ENCODE results near the gene NKX2-2. TPM values are rescaled to one million over a fixed set of nuclear protein-coding genes. Genes with fewer than 3 reads are reported as not detected.

The NKX2-2 gene
- total and polyA plus RNA-seq, 2 donors (not counting 1 experiment from before 2014, with no cell fraction given): not detected

- H3K4me2 ChIP-seq (ENCODE audit: extremely low read depth, insufficient read depth, low read length): no peak overlapping the region
- no peak overlapping the region for H3K27ac ChIP-seq (ENCODE audit: insufficient read depth, low read length)
- no peak overlapping the region for H3K4me3 ChIP-seq (replicated peaks in 1 of 4; ENCODE audit: control extremely low read depth in 1 of 4, insufficient read depth in 1 of 4, low read depth in 3 of 4, low read length in 4 of 4)
- H3K9me3 ChIP-seq (ENCODE audit: control insufficient read depth, insufficient read depth, low read depth, low read length): no peaks in the 10 kb centered on the region
- no peak for DNase-seq (ENCODE audit: low read depth in 2 of 2)
- no peaks in the 10 kb centered on the region for H3K36me3 ChIP-seq (ENCODE audit: control insufficient read depth, insufficient read depth, low read length)
- H3K27me3 ChIP-seq (ENCODE audit: control insufficient read depth, insufficient read depth, low read length): peaks cover 5% of the 10 kb centered on the region
- TF ChIP-seq CTCF (conservative IDR thresholded peaks at IDR 0.05 in 1 of 2, IDR thresholded peaks at IDR 0.05 in 1 of 2; ENCODE audit: low read depth in 1 of 2, low read length in 2 of 2) (no peak), EZH2 (IDR thresholded peaks at IDR 0.05; ENCODE audit: low read length, missing control alignments) (no peak)
- H3K9ac ChIP-seq (ENCODE audit: insufficient read depth, low read length): no peak overlapping the region
- H3K79me2 ChIP-seq (ENCODE audit: control insufficient read depth, insufficient read depth, low read length): no peaks in the 10 kb centered on the region
- H2AFZ ChIP-seq (ENCODE audit: low read length): no peak overlapping the region
- no peaks in the 10 kb centered on the region for H3K4me1 ChIP-seq (ENCODE audit: control insufficient read depth, extremely low read depth, insufficient read depth, low read length)
- H4K20me1 ChIP-seq (ENCODE audit: control insufficient read depth, extremely low read depth, insufficient read depth, low read length): no peaks in the 10 kb centered on the region
Measured at GRCh38 chr20:21528870-21529269, 15.0 kb upstream of the NKX2-2 start.

GRCh38 chr20:21527908-21528307, 14.0 kb upstream of the NKX2-2 start:
- peaks cover 13% of the 10 kb centered on the region for H3K27me3 ChIP-seq (ENCODE audit: control insufficient read depth, insufficient read depth, low read length)

GRCh38 chr20:21526776-21527175, 12.9 kb upstream of the NKX2-2 start:
- H2AFZ ChIP-seq (ENCODE audit: low read length): no peak overlapping the region
- H3K9ac ChIP-seq (ENCODE audit: insufficient read depth, low read length): no peak overlapping the region
- H3K27me3 ChIP-seq (ENCODE audit: control insufficient read depth, insufficient read depth, low read length): peaks cover 23% of the 10 kb centered on the region
- H3K27ac ChIP-seq (ENCODE audit: insufficient read depth, low read length): no peak overlapping the region
- DNase-seq (ENCODE audit: low read depth in 2 of 2): no peak
- TF ChIP-seq CTCF (conservative IDR thresholded peaks at IDR 0.05 in 1 of 2, IDR thresholded peaks at IDR 0.05 in 1 of 2; ENCODE audit: low read depth in 1 of 2, low read length in 2 of 2) (no peak), EZH2 (IDR thresholded peaks at IDR 0.05; ENCODE audit: low read length, missing control alignments) (no peak)
- no peaks in the 10 kb centered on the region for H3K9me3 ChIP-seq (ENCODE audit: control insufficient read depth, insufficient read depth, low read depth, low read length)
- no peaks in the 10 kb centered on the region for H4K20me1 ChIP-seq (ENCODE audit: control insufficient read depth, extremely low read depth, insufficient read depth, low read length)
- no peaks in the 10 kb centered on the region for H3K79me2 ChIP-seq (ENCODE audit: control insufficient read depth, insufficient read depth, low read length)
- no peaks in the 10 kb centered on the region for H3K4me1 ChIP-seq (ENCODE audit: control insufficient read depth, extremely low read depth, insufficient read depth, low read length)
- no peak overlapping the region for H3K4me3 ChIP-seq (replicated peaks in 1 of 4; ENCODE audit: control extremely low read depth in 1 of 4, insufficient read depth in 1 of 4, low read depth in 3 of 4, low read length in 4 of 4)
- no peaks in the 10 kb centered on the region for H3K36me3 ChIP-seq (ENCODE audit: control insufficient read depth, insufficient read depth, low read length)
- no peak overlapping the region for H3K4me2 ChIP-seq (ENCODE audit: extremely low read depth, insufficient read depth, low read length)

More at GRCh38 chr20:21527908-21528307, 14.0 kb upstream of the NKX2-2 start:
- Histone ChIP-seq H3K27ac (ENCODE audit: insufficient read depth, low read length) (no peak overlapping the region), H3K79me2 (ENCODE audit: control insufficient read depth, insufficient read depth, low read length) (no peaks in the 10 kb centered on the region), H2AFZ (ENCODE audit: low read length) (no peak overlapping the region), H3K9me3 (ENCODE audit: control insufficient read depth, insufficient read depth, low read depth, low read length) (no peaks in the 10 kb centered on the region), H3K4me3 (replicated peaks in 1 of 4; ENCODE audit: control extremely low read depth in 1 of 4, insufficient read depth in 1 of 4, low read depth in 3 of 4, low read length in 4 of 4) (no peak overlapping the region), H3K4me1 (ENCODE audit: control insufficient read depth, extremely low read depth, insufficient read depth, low read length) (no peaks in the 10 kb centered on the region), H3K4me2 (ENCODE audit: extremely low read depth, insufficient read depth, low read length) (no peak overlapping the region), H3K36me3 (ENCODE audit: control insufficient read depth, insufficient read depth, low read length) (no peaks in the 10 kb centered on the region), H4K20me1 (ENCODE audit: control insufficient read depth, extremely low read depth, insufficient read depth, low read length) (no peaks in the 10 kb centered on the region), H3K9ac (ENCODE audit: insufficient read depth, low read length) (no peak overlapping the region)
- no peak for DNase-seq (ENCODE audit: low read depth in 2 of 2)
- TF ChIP-seq CTCF (conservative IDR thresholded peaks at IDR 0.05 in 1 of 2, IDR thresholded peaks at IDR 0.05 in 1 of 2; ENCODE audit: low read depth in 1 of 2, low read length in 2 of 2) (no peak), EZH2 (IDR thresholded peaks at IDR 0.05; ENCODE audit: low read length, missing control alignments) (no peak)
